Mesodermal cell (in vitro differentiated cells): Measurements from ENCODE around the gene TREM2.

Source experiments
- H3K27ac ChIP-seq: 2 replicates; pipeline ENCODE4 v1.7.0; 2013; ENCODE audit warnings: mild to moderate bottlenecking, low read depth, low read length, moderate library complexity; ENCODE audit not compliant: severe bottlenecking
- H3K36me3 ChIP-seq: 2 replicates; pipeline ENCODE4 v1.7.1; 2013; ENCODE audit warnings: mild to moderate bottlenecking, low read length, moderate library complexity; ENCODE audit not compliant: control insufficient read depth, insufficient read depth
- H3K4me1 ChIP-seq: one replicate; pipeline ENCODE4 v1.7.1; 2013; ENCODE audit warnings: mild to moderate bottlenecking, low read length; ENCODE audit not compliant: insufficient read depth, control insufficient read depth, poor library complexity, severe bottlenecking
- H3K4me3 ChIP-seq: 2 replicates; pipeline ENCODE4 v1.7.0; 2013; ENCODE audit warnings: low read length, control low read depth, mild to moderate bottlenecking; ENCODE audit not compliant: insufficient read depth, poor library complexity, severe bottlenecking; ENCODE audit errors: extremely low read depth
- H3K9me3 ChIP-seq: 2 replicates; pipeline ENCODE4 v1.7.1; 2013; ENCODE audit warnings: mild to moderate bottlenecking, low read length, moderate library complexity; ENCODE audit not compliant: control insufficient read depth
- WGBS, 2 experiments: methylation state at CpG; one replicate each; pipeline ENCODE4 v1.1.5; 2013; ENCODE audit warnings: missing lambda C conversion rate in 2 of 2; ENCODE audit not compliant: insufficient coverage in 2 of 2; 5-methylcytosine and 5-hydroxymethylcytosine counted together

Gene TREM2

DNA sequence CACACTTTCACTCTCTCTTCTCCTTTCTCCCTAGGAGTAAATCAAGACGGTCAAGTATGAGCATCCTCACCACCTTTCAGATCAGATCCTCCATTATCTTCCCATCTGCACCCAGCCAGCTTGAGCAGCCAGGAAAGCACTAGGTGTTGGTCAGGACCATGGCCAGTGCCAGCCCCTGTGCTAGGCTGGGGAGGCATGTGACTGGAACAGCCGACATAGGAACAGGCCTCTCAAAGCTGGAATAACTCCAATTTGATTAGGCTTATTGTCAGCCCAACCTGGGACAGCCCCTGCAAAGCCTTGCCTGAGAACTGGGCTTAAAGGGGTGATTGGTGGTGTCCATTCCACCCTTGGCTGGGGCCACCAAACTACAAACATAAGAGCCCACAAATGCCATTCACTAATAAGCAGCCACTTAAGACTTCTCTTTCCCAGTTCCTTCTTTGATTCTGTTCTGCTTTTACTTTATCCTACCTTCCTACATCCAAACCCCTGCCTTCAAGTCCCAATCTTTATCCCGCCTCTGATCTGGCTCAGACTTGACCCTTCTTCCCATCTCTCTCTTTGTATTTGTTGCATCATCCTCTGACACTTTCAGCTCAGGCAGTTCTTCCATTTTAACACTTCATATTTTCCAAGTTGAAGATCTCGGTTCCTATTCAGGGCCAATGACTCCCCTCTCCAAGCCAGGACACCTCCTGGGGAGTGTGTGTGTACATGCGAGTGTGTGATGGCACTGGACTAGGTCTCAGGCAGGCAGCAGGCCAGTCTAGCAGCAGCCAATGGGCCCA is 4.5 kb upstream of the TREM2 start:
- no peaks in the 10 kb centered on the region for H3K36me3 ChIP-seq
- H3K4me1 ChIP-seq = no peaks in the 10 kb centered on the region
- no peaks in the 10 kb centered on the region for H3K9me3 ChIP-seq
- no peak overlapping the region for H3K27ac ChIP-seq
- 76% methylated on average over 2 to 3 of the region's 5 CpGs for WGBS, 2 experiments
- H3K4me3 ChIP-seq = no peak overlapping the region

DNA sequence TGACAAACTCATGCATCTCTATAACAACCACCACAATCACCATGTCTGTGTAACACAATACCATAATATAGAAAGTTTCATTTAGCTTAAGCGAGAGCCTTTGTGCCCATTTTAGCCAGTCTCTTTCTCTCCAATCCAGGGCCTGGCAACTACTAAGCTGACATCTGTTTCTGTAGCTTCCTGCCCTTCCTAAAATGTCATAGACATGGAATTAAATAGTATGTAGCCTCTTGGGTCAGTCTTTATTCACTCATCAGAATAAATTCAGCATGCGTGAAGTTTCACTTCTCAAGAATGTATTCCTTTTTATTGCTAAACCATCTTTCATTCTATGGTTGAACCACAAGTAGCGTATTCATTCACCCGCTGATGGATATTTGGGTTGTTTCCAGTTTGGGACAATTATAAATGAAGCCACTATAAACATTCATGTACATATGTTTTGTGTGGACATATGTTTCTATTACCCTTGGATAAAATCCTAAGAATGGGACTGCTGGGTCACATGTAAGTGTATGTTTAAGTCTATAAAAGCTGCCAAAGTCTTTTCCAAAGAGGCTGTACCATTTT is 1.7 kb upstream of the TREM2 start:
- no peaks in the 10 kb centered on the region for H3K9me3 ChIP-seq
- WGBS, 2 experiments = 92% methylated on average over 2 of the region's 4 CpGs; no CpG with 5 or more reads in 1 of the 2 experiments
- H3K36me3 ChIP-seq = no peaks in the 10 kb centered on the region
- H3K27ac ChIP-seq = no peak overlapping the region
- H3K4me3 ChIP-seq = no peak overlapping the region
- H3K4me1 ChIP-seq = no peaks in the 10 kb centered on the region

DNA sequence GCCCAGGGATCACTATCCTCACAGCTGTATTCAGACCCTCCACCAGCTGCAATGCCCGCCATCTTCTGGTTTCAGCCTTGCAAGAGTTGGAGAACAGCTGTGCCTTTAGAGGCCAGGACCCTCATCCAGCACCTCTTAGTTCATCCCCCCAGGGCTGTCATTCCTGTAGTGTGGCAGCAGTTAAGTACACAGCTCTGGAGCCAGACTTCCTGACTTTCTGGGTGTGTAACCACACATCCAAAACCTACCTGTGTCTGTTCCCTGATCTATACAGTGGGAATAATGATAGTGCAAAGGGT is 452 bp upstream of the TREM2 start:
- H3K9me3 ChIP-seq = no peaks in the 10 kb centered on the region
- no peaks in the 10 kb centered on the region for H3K4me1 ChIP-seq
- H3K36me3 ChIP-seq = no peaks in the 10 kb centered on the region
- 89 to 93% methylated on average over 1 of the region's 1 CpG for WGBS, 2 experiments
- no peak overlapping the region for H3K27ac ChIP-seq
- no peak overlapping the region for H3K4me3 ChIP-seq

DNA sequence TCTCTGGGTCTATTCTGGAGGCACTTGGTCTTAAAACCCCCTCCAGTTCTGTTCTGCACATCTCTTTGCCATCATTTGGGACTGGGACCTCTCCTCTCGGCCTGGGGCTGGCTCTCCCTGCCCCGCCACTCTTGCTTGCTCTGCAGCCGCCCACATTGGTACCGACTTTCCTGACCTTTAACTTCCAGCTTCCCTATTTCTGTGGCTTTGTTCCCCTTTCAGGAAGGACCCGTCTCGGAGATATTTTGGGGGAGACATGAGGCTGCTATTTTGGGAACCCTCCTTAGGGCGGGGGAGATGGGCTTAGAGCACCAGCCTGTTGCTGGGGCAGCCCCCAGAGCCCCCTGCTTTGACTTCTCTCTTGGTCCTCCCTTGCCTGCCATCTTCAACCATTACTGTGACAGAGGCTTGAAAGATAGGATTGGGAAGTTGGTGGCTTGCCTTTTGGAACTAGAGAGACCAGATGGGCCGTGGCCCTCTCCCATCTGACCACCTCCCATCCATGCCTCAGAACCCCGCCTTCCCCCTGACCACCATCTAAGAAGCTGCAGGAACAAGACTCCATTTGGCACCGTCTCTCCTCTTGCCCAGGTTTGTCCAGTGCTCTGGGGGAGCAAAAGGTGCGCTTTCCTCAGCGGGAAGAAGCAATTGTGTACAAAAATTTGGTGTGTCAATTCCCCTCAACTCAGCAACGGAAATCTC is 914 bp downstream of the TREM2 start:
- whole genome bisulfite sequencing, 2 experiments = 93 to 96% methylated on average over 6 to 8 of the region's 13 CpGs
- no peaks in the 10 kb centered on the region for H3K9me3 ChIP-seq
- no peak overlapping the region for H3K4me3 ChIP-seq
- H3K4me1 ChIP-seq = no peaks in the 10 kb centered on the region
- no peaks in the 10 kb centered on the region for H3K36me3 ChIP-seq
- H3K27ac ChIP-seq = no peak overlapping the region

DNA sequence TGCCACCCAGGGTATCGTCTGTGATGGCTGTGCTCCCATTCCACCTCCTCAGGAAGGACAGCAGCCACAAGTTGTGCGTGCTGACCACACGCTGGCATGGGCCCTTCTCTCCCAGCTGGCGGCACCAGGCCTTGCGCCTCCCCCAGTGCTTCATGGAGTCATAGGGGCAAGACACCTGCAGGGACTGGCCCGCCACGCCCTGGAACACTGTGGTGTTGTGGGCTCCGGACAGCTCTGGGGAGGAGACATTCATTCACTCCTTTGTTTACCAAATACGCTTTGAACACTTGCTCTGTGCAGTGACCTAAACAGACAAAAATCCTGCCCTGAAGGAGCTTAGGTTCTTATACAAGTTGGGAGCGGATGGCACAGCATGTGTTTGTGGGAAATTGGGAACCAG is 1.5 kb downstream of the TREM2 start:
- Histone ChIP-seq H3K4me3 (no peak overlapping the region), H3K4me1 (no peaks in the 10 kb centered on the region), H3K9me3 (no peaks in the 10 kb centered on the region), H3K27ac (no peak overlapping the region), H3K36me3 (no peaks in the 10 kb centered on the region)
- 92% methylated on average over 4 to 7 of the region's 10 CpGs for WGBS, 2 experiments

DNA sequence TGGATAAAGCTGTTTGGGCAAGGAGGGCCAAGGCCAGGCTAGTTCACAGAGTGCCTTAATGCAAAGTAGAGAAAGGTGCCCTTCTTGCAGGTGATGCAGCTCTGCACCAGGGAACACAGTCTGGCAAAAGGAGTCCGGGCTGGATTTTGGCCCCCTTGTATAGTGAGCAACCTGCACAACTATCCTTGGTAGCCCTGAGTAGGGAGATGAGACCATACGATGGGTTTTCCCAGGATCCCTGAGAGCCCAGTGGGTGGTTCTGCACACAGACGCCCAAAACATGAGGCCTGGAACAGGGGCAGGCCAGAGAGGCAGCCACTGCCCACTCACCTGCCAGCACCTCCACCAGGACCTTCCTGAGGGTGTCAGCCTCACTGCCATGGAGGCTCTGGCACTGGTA is 2.0 kb downstream of the TREM2 start:
- H3K4me3 ChIP-seq = no peak overlapping the region

DNA sequence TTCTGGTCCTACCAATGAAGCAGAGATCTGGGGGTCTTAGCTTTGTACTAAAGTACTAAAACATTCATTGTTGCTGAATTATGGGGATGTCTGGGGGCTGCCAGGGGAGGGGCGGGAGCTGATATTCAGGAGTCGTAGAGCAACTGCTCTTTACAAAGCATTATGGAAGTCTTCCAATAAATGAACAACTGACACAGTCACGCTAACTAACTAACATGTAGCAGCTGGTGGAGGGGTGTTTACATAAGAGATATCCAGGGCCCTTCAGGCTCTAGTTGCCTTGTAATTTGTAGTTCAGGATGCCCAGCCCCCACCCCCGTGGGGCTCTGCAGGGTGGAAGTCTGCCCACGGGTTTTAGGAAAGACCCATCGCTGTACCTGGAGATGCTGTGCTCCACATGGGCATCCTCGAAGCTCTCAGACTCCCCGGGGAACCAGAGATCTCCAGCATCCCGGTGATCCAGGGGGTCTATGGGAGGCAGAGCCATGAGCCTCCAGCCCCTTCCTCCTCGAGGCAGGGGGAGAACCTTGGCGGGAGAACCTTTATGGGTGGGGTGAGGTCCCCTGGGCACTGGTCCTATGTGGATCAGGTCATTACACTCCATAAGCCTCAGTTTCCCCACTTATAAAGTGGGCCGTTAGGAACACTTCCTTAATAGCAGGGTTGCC is 3.4 kb downstream of the TREM2 start:
- Histone ChIP-seq H3K27ac (no peak overlapping the region), H3K36me3 (no peaks in the 10 kb centered on the region), H3K4me3 (no peak overlapping the region), H3K4me1 (no peaks in the 10 kb centered on the region), H3K9me3 (no peaks in the 10 kb centered on the region)
- 85 to 91% methylated on average over 7 to 10 of the region's 12 CpGs for WGBS, 2 experiments

More for the DNA sequence above, 2.0 kb downstream of the TREM2 start:
- Histone ChIP-seq H3K9me3 (no peaks in the 10 kb centered on the region), H3K36me3 (no peaks in the 10 kb centered on the region), H3K27ac (no peak overlapping the region), H3K4me1 (no peaks in the 10 kb centered on the region)
- WGBS, 2 experiments = 86 to 94% methylated on average over 3 of the region's 3 CpGs

DNA sequence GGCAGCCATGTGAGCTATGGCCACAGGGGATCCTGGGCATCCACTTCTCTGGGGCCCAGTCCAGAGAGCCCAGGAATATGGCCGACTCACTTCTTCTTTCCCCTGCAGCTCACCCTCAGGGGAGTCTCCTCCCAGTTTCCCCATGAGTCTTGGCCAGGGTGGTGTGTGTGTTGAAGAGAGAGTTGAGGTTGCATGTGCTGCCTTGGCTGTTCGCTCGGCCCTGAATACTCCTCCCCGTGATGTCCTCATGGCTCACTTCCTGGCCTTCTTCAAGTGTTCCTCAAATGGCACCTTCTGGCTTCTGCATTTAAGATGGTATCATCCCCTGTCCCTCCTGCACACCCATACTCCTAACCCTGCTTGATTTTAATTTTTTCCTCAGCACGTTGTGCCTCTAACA is 5.6 kb downstream of the TREM2 start:
- H3K9me3 ChIP-seq = no peaks in the 10 kb centered on the region
- H3K4me1 ChIP-seq = no peaks in the 10 kb centered on the region
- WGBS, 2 experiments = 100% methylated on average over 2 to 4 of the region's 5 CpGs
- H3K36me3 ChIP-seq = no peaks in the 10 kb centered on the region
- no peak overlapping the region for H3K27ac ChIP-seq
- no peak overlapping the region for H3K4me3 ChIP-seq

DNA sequence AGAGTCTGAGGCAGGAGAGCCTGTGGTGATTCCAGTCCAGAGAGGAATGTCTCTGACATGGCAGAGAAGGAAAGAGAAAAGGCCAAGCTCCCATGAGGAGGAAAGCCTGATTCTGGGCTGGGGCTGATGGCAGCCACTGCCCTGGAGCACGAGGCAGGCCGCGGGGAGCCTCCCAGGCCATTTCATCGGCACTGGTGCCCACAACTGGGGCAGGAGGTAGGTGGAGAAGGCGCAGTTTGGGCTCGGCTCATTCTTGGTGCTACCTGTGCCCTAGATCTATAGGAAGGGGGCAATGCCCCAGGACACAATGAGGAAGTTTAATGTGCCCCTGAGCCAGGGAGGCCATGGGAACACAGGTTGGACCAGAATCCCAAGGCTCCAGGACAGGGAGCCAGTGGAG is 6.1 kb downstream of the TREM2 start:
- Histone ChIP-seq H3K4me3 (no peak overlapping the region), H3K27ac (no peak overlapping the region), H3K4me1 (no peaks in the 10 kb centered on the region), H3K36me3 (no peaks in the 10 kb centered on the region), H3K9me3 (no peaks in the 10 kb centered on the region)
- 66 to 97% methylated on average over 2 to 6 of the region's 6 CpGs for WGBS, 2 experiments

DNA sequence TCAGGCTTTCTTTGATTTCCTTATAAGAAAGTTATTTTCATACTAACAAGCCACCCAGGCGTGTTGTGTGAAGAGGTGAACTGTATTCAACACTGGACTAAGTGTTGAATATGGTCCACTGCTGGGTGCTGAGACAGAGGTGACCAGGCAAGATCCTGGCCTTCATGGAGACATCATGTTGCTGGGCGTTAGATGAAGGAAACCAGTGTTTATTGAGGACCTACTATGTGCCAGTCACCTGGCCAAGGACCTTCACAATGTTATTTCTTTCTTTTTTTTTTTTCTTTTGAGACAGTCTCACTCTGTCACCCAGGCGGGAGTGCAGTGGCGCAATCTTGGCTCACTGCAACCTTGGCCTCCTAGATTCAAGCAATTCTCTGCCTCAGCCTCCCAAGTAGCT is 6.9 kb downstream of the TREM2 start:
- 100% methylated on average over 3 to 4 of the region's 4 CpGs for WGBS, 2 experiments
- Histone ChIP-seq H3K27ac (no peak overlapping the region), H3K4me1 (no peaks in the 10 kb centered on the region), H3K4me3 (no peak overlapping the region), H3K36me3 (no peaks in the 10 kb centered on the region), H3K9me3 (no peaks in the 10 kb centered on the region)
